PC-3 (cell line): ENCODE measurements around the gene ARFGAP1. TPM values are rescaled to one million over a fixed set of nuclear protein-coding genes. Genes with fewer than 3 reads are reported as not detected.

Source experiments
- ATAC-seq: fragments of 200-7000 bp; cut with Tn5 transposase; 2 replicates; pipeline ENCODE4 v1.9.1; 2020; ENCODE audit warnings: mild to moderate bottlenecking, moderate library complexity
- BruUV-seq: library from RNA; stranded (reverse); fragments of 400-500 nt; replicated peaks from 2 replicates; lab custom pipeline; 2021; lab: Mats Ljungman, UMichigan
- CTCF ChIA-PET: fragments of 300-600 bp; sonication (Branson Sonifier 250); formaldehyde crosslinking; loops from one replicate; lab custom pipeline; 2022; ENCODE audit warnings: antibody characterized with exemption; lab: Charles Lee
- POLR2A ChIA-PET: fragments of 300-600 bp; sonication (Branson Sonifier 250); formaldehyde crosslinking; loops from one replicate; lab custom pipeline; 2022; ENCODE audit warnings: antibody characterized with exemption; ENCODE audit not compliant: unreplicated experiment; lab: Charles Lee
- DNase-seq: peaks from one replicate; pipeline ENCODE4 v3.0.0-alpha.2; 2015
- H2AFZ ChIP-seq: fragments of 300-600 bp; sonication (generic); 2 replicates; pipeline ENCODE4 v1.6.0; 2016; ENCODE audit warnings: antibody characterized with exemption, low read length
- H3F3A ChIP-seq: fragments of 300-600 bp; sonication (generic); one replicate; pipeline ENCODE4 v1.6.0; 2017; ENCODE audit warnings: antibody characterized with exemption, low read length, control low read depth, mild to moderate bottlenecking; ENCODE audit not compliant: unreplicated experiment
- H3K27ac ChIP-seq: fragments of 300-600 bp; sonication (generic); 2 replicates; pipeline ENCODE4 v1.5.1; 2016; ENCODE audit warnings: mild to moderate bottlenecking, low read length
- H3K27me3 ChIP-seq: fragments of 300-600 bp; sonication (generic); 2 replicates; pipeline ENCODE4 v1.6.1; 2016; ENCODE audit warnings: low read length, mixed read lengths
- H3K36me3 ChIP-seq: fragments of 300-600 bp; sonication (generic); 2 replicates; pipeline ENCODE4 v1.6.1; 2016; ENCODE audit warnings: low read depth, mixed run types, low read length, mixed read lengths
- H3K4me1 ChIP-seq: fragments of 300-600 bp; sonication (generic); 2 replicates; pipeline ENCODE4 v1.5.1; 2016; ENCODE audit warnings: low read length; ENCODE audit not compliant: insufficient read depth
- H3K4me2 ChIP-seq: fragments of 300-600 bp; sonication (generic); 2 replicates; pipeline ENCODE4 v1.6.0; 2016; ENCODE audit warnings: low read length
- H3K4me3 ChIP-seq: fragments of 300-600 bp; sonication (generic); 2 replicates; pipeline ENCODE4 v1.5.1; 2016; ENCODE audit warnings: mild to moderate bottlenecking, low read length, mixed read lengths
- H3K79me2 ChIP-seq: fragments of 300-600 bp; sonication (generic); 2 replicates; pipeline ENCODE4 v1.6.1; 2017; ENCODE audit warnings: low read length, mixed read lengths
- H3K9ac ChIP-seq: fragments of 300-600 bp; sonication (generic); 2 replicates; pipeline ENCODE4 v1.6.0; 2016; ENCODE audit warnings: mild to moderate bottlenecking, low read length
- H3K9me2 ChIP-seq: fragments of 300-600 bp; sonication (generic); replicated peaks from 2 replicates; pipeline ENCODE4 v1.6.1; 2016; ENCODE audit warnings: mixed run types, low read length, mixed read lengths
- H3K9me3 ChIP-seq: fragments of 300-600 bp; sonication (generic); 2 replicates; pipeline ENCODE4 v1.6.1; 2016; ENCODE audit warnings: low read length, mixed read lengths
- H4K20me1 ChIP-seq: fragments of 300-600 bp; sonication (generic); 2 replicates; pipeline ENCODE4 v1.6.1; 2016; ENCODE audit warnings: low read length, mixed read lengths
- EZH2 ChIP-seq: fragments of 300-600 bp; sonication (generic); IDR thresholded peaks from one replicate; pipeline ENCODE4 v1.6.1; 2017; ENCODE audit warnings: antibody characterized with exemption, mild to moderate bottlenecking, low read length; ENCODE audit not compliant: unreplicated experiment
- EZH2phosphoT487 ChIP-seq: fragments of 300-600 bp; sonication (generic); IDR thresholded peaks from 2 replicates; pipeline ENCODE4 v1.6.1; 2018; ENCODE audit warnings: mild to moderate bottlenecking, antibody characterized with exemption, low read length, borderline replicate concordance
- intact Hi-C: fragments of 100-400 bp; cut with micrococcal nuclease; formaldehyde crosslinking; loops from 2 replicates; pipeline ENCODE4 v1.9.0; 2023
- total RNA-seq: library from RNA; depleted of rRNA; stranded (reverse); fragments of >200 nt; gene quantifications from 2 replicates; pipeline ENCODE4 v1.2.3, GENCODE V29; 2014
- TF ChIP-seq, protein P1 (sequence below): fragments of 300-600 bp; sonication (generic); conservative IDR thresholded peaks from 2 replicates; pipeline ENCODE4 v1.5.1; 2017; ENCODE audit warnings: antibody characterized with exemption, low read depth, mild to moderate bottlenecking, low read length

The ARFGAP1 gene
- total RNA-seq, 1 experiment from 2014 or later: 75.6 TPM

DNA sequence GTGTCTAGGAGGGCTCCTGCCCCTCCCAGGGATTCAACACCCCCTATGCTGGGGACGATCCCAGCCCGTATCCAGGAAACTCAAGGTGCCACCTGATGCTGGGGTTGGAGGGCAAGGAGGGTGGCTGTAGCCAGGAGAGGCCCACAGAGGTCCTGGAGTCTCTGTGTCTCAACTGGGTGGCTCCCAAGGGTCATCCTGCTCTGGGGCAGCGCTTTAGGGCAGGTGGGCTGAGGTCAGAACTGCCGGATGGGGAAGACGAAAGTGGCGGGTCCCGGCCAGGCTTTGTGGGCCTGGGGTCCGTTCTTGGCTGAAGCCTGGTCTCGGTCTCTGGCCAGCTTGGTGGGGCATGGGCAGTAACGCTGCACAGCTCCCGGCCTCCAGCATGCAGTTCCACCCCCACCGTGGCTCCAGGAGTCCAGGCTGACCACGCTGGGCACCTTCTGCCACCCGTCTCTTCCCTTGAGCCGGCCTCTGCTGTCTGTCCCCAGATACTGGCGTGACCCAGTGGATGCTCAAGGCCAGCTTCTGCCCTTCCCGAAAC lies 17.6 kb downstream of the ARFGAP1 start:
- Histone ChIP-seq H4K20me1 (no peaks in the 10 kb centered on the region), H3K9me3 (no peaks in the 10 kb centered on the region), H3K4me2 (no peak overlapping the region), H3K4me3 (no peak overlapping the region), H3K27me3 (peaks cover 11% of the 10 kb centered on the region), H2AFZ (no peak overlapping the region), H3K9ac (no peak overlapping the region), H3F3A (no peaks in the 10 kb centered on the region), H3K4me1 (no peaks in the 10 kb centered on the region), H3K27ac (no peak overlapping the region), H3K36me3 (no peaks in the 10 kb centered on the region), H3K79me2 (no peaks in the 10 kb centered on the region), H3K9me2 (no peaks in the 10 kb centered on the region)
- POLR2A ChIA-PET: no interaction called here
- no TSS peak for BruUV-seq
- CTCF ChIA-PET: interaction anchor here (0.6 kb wide), 1 partner anchor 17 kb away, joined by 4 read pairs; the partner anchor contains the start of gene ARFGAP1
- intact Hi-C loops: no loop called here
- TF ChIP-seq, protein P1, sequence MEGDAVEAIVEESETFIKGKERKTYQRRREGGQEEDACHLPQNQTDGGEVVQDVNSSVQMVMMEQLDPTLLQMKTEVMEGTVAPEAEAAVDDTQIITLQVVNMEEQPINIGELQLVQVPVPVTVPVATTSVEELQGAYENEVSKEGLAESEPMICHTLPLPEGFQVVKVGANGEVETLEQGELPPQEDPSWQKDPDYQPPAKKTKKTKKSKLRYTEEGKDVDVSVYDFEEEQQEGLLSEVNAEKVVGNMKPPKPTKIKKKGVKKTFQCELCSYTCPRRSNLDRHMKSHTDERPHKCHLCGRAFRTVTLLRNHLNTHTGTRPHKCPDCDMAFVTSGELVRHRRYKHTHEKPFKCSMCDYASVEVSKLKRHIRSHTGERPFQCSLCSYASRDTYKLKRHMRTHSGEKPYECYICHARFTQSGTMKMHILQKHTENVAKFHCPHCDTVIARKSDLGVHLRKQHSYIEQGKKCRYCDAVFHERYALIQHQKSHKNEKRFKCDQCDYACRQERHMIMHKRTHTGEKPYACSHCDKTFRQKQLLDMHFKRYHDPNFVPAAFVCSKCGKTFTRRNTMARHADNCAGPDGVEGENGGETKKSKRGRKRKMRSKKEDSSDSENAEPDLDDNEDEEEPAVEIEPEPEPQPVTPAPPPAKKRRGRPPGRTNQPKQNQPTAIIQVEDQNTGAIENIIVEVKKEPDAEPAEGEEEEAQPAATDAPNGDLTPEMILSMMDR: no peak
- DNase-seq (no peak), ATAC-seq (peak; percentile 11)

DNA sequence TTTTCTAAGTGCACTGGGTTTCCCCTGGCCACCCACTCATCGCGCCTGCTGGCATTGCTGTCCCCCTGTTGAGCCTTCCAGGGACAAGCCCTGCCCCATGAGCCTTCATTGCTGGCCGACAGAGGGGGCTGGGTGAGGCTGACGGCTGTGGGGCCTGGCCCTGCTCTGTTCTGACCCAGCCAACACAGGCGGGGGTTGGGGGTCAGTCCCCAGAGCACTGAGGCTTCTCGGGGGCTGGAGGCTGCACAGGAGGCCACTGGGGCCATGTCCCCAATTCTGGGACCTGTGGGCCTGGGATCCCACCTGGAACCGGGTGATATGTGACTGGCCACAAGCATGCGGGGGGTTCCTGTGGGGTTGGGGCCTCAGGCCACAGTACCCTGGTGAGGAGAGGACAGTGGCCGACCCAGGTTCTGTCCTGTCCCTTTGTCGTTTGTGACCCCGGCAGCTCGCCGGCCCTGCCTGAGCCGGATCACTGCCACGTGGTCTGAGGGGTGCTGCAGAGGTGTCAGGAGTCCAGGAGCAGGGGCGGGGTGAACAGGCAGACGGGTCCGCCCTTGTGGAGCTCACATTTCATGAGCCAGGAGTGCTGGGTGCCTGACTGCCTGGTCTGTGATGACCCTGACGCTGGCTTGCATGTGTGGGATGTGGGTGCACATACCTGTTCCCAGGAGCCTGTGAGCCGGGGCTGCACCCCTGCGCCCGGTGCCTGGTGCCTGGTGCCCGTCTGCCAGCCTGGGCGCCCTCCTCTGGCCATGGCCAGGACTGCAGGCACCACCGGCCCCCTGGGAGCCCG lies 18.3 kb downstream of the ARFGAP1 start:
- intact Hi-C loops: no loop called here

DNA sequence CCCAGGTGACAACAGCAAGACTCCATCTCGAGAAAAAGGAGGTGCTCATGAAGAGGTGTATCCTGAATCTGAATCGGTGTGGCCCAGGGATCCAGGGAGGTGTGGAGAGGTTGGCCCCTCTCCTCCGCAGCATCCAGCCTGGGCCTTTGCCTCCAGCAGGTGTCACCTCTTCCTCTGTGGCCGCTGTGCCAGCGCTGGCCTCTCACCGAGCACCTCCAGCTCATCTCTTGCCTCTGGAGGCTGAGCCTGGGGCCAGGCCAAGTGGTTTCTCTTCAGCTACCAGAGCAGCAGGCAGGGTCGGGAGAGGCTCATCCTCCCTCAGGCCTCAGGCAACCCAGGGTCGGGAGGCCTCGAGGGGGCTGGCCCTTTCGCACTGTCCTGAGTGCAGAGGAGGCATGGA lies 19.2 kb downstream of the ARFGAP1 start:
- H3K9me3 ChIP-seq: no peaks in the 10 kb centered on the region
- H3K9me2 ChIP-seq: no peaks in the 10 kb centered on the region
- no peaks in the 10 kb centered on the region for H3K79me2 ChIP-seq
- no peak overlapping the region for H3K4me3 ChIP-seq
- H3K27me3 ChIP-seq: peaks cover 26% of the 10 kb centered on the region
- H3K4me1 ChIP-seq: no peaks in the 10 kb centered on the region
- no peaks in the 10 kb centered on the region for H4K20me1 ChIP-seq
- no peak overlapping the region for H3K9ac ChIP-seq
- intact Hi-C loops: no loop called here
- CTCF ChIA-PET: interaction anchor here (1.0 kb wide), 1 partner anchor 68 kb away, joined by 3 read pairs; no protein-coding TSS in a partner anchor
- no peaks in the 10 kb centered on the region for H3K36me3 ChIP-seq
- no peak for ATAC-seq
- BruUV-seq: no TSS peak
- DNase-seq: no peak
- POLR2A ChIA-PET: no interaction called here
- H2AFZ ChIP-seq: no peak overlapping the region
- TF ChIP-seq, protein P1: no peak
- no peak for TF ChIP-seq EZH2phosphoT487
- no peak for TF ChIP-seq EZH2
- H3K4me2 ChIP-seq: no peak overlapping the region
- H3K27ac ChIP-seq: no peak overlapping the region
- H3F3A ChIP-seq: no peaks in the 10 kb centered on the region

More for the DNA sequence above, 18.3 kb downstream of the ARFGAP1 start:
- ATAC-seq (peak; percentile 68), DNase-seq (peak; percentile 62)
- peaks cover 17% of the 10 kb centered on the region for H3K27me3 ChIP-seq
- TF ChIP-seq, protein P1: peak; percentile 67
- no peak for TF ChIP-seq EZH2phosphoT487
- POLR2A ChIA-PET: no interaction called here
- H3K36me3 ChIP-seq: no peaks in the 10 kb centered on the region
- H3K9ac ChIP-seq: no peak overlapping the region
- H3K4me2 ChIP-seq: no peak overlapping the region
- H3K9me3 ChIP-seq: no peaks in the 10 kb centered on the region
- no peaks in the 10 kb centered on the region for H3K9me2 ChIP-seq
- CTCF ChIA-PET: interaction anchor here (0.6 kb wide), 1 partner anchor 18 kb away, joined by 4 read pairs; the partner anchor contains the start of gene ARFGAP1
- H4K20me1 ChIP-seq: no peaks in the 10 kb centered on the region
- no peak overlapping the region for H3K27ac ChIP-seq
- H3K79me2 ChIP-seq: no peaks in the 10 kb centered on the region
- no peaks in the 10 kb centered on the region for H3F3A ChIP-seq
- no peaks in the 10 kb centered on the region for H3K4me1 ChIP-seq
- no peak overlapping the region for H2AFZ ChIP-seq
- no peak overlapping the region for H3K4me3 ChIP-seq
- BruUV-seq: no TSS peak
